Fibroblast of skin of left quadriceps (primary cell): Measurements from ENCODE around the gene CNTNAP2.
A peak's percentile ranks its signal among the peaks of the same experiment; 100 is the strongest.
"Not testable (repeated sequence)": the region's sequence is repeated elsewhere in the genome, so short reads cannot be mapped to it uniquely, and the experiment has no call there.

ENCODE experiments used
- DNase-seq, 2 experiments: peaks; one replicate each; pipeline ENCODE4 v3.0.0-alpha.2; 2013; ENCODE audit warnings: low read depth in 2 of 2

Gene CNTNAP2

DNA sequence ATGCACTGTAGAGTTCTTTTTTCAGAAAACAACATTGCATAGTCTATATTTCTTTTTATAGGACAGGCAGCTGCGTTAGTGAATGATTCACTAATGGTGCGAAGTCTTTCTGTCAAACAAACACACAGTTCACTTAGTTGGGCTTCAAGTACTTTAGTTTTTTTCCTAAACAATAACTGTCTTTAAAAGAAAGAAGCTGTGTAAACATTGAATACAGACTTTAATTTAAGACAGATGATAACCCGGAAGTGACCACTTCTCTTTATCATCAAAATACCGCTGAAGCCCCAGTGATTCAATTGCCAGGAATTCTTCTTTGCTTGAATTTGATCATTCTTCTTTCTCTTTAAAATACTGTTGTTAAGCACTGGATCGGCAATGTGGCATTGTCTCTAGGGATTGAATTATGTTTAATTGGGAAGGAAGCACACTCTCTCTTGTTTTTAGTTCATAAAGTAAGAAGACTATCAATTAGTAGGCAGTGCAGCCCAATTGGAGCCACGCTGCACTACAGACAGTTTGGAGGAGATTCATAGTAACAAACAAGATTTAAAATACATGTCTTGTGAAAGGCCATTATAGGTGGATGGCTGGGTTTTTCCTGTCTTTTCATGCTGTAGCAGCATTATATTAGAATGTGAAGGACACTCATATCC, 30.4 kb downstream of the CNTNAP2 start:
- peak; percentile 83 to 84 for DNase-seq

DNA sequence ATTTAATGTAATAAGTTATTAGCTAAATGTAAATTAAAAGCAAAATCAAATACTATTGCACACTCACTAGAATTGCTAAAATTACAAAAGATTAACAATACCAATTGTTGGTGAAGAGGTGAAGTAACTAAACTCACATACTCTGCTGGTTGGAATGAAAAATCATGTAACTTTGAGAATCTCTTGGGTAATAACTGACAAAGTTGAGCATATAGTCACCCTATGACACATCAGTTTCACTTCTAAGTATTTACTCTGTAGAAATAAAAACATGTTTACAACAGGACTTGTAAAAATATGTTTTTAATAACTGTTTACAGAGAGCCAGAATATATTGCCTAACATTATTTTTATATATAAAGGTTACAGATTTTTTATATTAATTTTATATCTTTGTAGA, 33.6 kb downstream of the CNTNAP2 start:
- DNase-seq = peak in 1 of 2 experiments; percentile 7

DNA sequence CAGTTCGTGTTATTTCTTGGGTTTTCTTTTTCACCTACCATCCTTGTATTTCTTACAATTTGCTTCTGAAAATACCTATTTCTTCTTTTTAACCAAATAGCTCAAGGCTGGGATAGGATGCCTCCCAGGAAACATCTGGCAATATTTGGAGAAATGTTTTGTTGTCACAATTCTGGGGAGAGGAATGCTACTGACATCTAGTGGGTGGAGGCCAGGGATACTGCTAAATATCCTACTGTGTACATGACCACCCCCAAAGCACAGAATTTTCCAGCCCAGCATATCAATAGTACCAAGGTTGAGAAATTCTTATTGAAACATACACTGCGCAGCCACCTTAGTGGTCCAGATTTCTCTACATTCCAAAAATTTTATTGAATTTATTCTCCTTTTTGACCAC, 55.5 kb downstream of the CNTNAP2 start:
- no peak for DNase-seq

DNA sequence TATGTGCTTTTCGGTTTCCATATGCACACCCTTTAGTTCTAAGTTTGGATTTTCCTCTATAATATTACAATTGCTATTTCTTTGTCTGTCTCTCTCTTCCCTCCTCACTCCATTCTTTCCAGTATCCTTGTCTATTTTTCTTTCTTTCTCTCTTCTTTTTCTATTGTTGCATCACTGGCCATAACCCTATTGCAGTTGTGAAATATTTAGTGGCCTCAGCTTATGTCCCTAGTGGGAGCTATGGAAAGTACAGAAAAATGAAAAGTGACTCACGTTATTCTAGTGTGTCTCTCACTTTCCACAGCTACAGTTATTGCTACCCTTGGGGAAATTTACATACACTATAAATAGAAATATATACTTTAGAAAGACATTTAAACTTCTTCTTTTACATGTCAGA, 59.1 kb downstream of the CNTNAP2 start:
- peak; percentile 6 to 13 for DNase-seq

DNA sequence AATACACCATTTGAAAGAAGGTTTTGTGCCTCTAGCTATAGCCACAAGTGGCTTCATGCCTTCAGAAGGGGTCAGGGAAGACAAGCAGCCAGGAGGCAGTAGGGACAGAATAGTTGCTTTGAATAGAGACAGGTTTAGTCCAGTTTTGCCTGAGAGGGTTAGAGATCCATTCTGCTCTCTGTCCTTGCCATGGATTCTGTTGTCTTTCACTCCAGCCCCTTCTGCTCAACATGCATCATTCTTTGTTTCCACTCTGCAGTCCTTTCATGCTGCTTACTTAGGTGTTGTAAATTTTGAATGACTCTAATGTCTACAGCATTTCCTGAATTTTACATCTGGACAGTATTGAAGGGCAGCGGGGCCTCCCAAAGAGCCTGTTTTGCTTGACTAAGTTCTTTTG, 60.3 kb downstream of the CNTNAP2 start:
- no peak for DNase-seq

DNA sequence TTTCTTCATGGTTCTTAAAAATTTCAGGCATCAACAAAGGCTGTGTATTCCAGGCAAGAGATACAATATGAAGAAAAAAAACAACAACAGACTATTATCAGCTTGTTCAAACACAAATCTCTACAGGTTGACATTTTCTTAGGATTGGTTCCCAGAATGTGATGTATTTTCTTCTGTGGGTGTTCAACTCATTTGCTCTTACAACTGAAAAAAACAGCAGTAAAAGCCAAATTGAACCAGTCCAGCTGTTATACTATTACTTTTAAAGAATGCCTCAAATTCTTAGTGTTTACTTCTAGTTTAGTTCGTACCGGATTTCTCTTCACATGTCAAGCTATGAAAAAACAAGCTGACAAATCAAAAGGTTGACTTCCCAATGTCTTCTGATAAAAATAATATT, 60.7 kb downstream of the CNTNAP2 start:
- DNase-seq = no peak

DNA sequence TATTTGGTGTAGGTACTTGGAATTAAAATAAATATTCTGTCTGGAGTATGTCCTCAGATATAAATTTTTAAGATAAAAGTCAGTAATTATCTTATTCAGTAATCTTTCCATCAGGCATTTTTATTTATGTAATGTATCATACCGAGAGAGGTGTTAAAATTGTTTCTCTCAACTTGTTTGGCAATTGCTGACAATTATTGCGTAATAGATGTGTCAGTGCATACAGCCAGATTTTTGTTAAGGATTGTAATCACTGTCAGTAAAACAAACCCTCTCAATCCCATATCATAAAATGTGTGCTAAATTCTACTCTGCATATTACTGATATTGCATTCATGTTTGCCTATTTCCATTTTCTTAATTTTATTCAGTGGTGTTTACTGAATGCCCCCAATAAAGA, 69.2 kb downstream of the CNTNAP2 start:
- DNase-seq = peak; percentile 17 to 26

DNA sequence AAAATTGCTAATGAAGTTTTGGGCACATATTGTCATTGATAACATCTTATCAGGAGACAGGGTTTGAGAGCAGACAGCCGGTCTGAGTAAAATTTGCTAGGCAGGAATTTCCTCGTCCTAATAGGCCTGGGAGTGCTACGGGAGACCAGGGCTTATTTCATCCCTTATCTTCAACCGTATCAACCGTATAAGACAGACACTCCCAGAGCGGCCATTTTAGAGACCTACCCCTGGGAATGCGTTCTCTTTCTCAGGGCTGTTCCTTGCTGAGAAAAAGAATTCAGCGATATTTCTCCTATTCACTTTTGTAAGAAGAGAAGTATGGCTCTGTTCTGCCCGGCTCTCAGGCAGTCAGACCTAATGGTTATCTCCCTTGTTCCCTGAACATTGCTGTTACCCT, 74.8 kb downstream of the CNTNAP2 start:
- DNase-seq = not testable (repeated sequence)

DNA sequence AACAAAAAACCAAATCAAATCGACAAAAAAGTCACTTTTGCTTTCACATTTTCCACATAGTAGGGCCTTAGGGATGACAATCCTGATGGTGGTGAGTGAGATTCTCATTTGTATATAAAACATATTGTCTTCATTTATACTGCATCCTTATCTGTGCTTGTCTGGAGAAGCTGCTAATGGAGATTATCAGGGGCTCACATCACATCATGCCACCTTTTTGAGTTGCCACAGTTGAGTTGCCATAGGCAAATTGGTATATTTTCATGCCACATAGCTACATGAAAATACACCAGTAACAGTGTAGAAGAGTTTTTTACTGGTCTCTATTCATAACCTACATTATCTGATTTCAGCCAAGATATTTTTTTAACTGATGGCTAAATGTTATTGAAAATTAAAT, 85.3 kb downstream of the CNTNAP2 start:
- DNase-seq = no peak

DNA sequence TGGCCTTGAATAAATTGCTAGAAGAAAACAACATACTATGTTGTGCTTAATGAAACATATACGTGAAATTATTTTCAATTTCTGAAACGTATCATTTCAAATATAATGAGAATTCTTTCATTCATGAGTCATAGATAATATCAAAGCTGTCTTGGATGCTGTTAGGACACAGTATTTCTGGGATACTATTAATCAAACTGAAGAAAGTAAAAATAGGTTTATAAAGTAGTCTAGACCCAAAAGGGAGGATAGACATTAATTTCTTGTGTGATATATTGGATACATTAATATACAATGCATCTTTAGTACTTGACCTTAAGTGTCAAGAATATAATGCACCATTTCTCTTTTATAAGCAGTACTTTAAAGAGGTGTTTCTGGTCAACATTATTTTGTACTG, 89.7 kb downstream of the CNTNAP2 start:
- DNase-seq = no peak

DNA sequence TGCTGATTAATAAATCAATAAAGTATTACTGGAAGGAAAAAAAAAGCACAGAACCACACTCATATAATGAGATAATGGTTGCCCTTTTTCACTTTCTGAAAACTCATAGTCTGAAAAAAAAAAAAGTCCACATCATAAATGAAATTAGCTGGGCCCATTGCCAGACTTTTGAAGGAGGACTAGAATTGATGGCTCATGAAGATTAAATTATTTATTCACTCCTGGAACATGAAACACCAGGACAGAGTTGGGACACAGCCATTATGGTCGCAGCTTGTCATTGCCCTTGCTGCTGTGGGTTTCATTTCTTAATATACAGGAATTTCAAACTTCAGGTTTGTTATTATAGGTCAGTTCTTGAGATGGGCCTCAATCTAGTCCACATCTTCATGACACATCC, 91.9 kb downstream of the CNTNAP2 start:
- DNase-seq = no peak

DNA sequence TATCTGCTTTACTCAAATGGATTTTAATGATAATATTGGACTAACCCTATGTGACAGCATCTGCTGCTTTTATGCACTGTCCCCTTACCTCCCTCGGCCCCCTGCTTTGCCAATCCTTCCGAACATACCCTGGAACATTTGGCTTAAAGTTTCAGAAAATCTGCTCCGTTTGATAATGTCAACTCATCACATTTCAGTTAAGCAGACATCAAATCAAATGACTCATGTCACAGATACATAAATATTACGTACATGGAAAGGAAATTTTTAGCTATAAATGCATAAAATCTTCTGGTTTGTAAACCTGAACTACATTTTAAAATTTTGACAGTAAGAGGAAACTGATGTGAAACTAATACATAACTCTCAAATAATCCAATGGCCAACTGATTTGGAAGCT, 98.2 kb downstream of the CNTNAP2 start:
- no peak for DNase-seq

DNA sequence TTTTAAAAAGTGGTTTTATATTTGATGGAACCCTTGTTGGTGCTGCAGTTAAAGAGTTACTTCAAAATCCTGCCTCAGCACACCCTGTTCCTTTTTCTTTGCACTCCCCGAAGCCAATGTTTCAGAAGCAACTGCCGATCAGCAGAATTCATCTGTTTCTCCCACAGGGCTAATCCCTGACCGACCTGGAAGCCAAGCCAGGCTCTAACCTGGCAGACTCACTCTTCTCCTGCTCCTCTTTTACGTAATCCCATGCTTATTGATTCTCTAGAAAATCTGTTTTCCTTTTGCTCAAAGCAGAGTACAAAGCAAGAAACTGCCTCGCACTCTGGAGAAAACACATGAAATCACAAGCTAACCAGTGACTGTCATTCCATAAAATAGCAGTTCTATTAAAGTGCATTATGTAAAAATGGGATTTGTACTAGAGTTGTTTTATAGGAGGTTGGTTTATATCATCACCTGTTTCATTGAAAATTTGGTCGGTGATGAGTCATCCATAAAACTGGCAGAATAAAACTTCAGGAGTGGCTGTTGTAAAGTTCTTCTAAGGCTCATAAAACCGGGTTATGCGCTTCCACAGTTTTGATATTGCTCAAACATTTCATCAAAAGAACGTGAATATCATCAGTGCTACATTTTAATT, 99.9 kb downstream of the CNTNAP2 start:
- DNase-seq = no peak

DNA sequence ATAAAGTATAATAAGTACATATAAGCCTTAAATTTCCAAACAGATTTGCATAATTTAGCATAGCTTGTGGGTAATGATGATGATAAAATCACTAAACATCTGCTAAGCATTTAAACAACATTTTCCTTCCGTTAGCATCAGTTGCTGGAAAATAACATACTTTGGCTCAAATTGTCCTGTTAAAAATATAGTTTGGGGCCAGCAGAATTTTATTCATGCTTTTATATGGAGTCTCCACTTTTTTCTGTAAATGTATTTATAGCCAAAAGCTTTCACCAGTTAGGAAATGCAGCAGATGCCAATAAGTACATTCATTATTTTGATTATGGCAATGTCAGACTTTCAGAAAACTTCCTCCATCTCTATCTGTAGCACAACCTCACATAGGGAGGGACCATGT, 107.2 kb downstream of the CNTNAP2 start:
- no peak for DNase-seq

DNA sequence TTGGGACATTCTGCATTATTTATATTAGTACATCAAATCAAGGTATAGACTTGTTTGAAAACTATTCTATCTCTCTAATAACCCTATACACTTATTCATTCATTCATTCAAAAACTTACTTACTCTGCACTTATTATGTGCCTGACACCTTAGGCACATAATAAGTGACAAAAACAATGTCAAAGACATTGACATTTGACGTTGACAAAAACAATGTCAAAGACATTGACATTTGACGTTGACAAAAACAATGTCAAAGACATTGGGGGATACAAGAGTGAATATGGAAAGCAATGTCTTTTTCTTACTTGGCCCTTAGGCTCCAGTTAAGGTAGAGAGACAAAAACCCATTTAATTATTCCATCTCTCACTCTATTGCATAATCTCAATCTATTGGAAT, 116.0 kb downstream of the CNTNAP2 start:
- no peak for DNase-seq

DNA sequence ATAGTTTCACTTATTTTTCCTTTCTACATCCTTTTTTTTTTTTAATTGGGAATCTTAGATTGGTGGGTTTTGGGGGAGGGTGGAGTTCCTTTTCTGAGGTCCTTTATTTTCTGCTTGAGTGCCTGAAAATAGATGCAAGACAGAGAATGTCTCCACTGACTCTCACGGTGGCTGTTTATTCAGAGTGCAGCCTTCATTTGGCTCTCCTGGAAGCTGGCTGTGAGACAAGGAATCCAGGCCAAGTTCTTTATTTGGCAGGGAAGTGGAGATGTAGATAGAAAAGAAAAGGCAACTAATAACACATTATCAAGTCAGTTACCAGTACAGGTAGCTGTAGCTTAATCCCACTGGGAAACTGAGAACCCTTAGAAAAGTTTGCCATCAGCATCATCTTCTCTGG, 118.6 kb downstream of the CNTNAP2 start:
- no peak for DNase-seq

DNA sequence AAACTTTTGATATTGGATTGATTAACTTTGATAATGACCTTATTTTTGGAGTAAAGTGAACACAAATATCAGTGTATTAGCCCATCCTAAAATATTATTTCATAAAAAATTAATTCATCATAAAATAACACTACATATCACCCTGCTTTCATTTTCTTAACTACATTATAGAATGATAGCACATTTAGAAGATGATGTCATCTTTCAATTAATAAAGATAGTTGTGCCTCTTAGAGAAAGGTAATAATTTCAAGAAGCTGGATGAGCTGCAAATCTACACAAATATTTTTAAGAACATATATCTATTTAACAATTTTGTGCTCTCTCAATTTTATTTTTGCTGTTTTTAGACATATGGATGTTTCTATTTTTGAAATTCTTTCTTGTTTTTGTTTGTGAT, 126.1 kb downstream of the CNTNAP2 start:
- no peak for DNase-seq

DNA sequence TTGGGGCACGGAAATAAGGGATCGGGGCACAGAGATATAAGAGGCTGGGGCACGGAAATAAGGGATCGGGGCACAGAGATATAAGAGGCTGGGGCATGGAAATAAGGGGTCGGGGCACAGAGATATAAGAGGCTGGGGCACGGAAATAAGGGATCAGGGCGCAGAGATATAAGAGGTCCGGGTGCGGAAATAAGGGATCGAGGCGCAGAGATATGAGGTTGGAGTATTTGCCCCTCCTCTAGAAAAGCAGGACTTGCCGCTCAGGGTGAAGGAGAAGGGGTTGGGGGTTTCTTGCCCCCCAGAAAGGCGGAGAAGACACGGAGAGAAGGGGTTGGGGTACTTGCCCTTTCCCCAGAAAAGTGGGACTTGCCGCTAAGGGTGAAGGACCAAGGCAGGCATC, 131.4 kb downstream of the CNTNAP2 start:
- not testable (repeated sequence) for DNase-seq

DNA sequence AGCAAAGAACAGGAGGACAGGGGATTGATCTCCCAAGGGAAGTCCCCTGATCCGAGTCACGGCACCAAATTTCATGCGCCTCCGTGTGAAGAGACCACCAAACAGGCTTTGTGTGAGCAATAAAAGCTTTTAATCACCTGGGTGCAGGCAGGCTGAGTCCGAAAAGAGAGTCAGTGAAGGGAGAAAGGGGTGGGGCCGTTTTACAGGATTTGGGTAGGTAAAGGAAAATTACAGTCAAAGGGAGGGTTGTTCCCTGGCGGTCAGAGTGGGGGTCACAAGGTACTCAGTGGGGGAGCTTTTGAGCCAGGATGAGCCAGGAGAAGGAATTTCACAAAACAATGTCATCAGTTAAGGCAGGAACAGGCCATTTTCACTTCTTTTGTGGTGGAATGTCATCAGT, 132.1 kb downstream of the CNTNAP2 start:
- DNase-seq = not testable (repeated sequence)

DNA sequence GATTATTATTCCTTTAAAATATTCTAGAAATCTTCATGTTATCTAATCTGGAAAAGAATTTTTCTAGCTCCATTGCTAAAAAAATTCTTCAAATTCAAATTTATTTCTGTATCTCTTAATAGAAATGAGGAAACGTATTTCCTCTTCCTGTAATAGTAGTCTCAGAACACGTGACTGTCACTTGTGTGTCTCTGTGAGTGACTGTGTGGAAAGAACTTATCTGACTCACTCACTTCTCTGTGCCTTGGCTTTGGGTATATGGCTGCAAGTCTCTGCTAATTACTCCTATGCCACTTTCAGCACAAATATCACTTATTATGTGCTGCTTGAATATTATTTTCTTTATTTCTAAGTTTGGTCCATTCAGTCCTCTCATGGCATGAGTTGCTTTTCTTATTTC, 132.7 kb downstream of the CNTNAP2 start:
- no peak for DNase-seq

DNA sequence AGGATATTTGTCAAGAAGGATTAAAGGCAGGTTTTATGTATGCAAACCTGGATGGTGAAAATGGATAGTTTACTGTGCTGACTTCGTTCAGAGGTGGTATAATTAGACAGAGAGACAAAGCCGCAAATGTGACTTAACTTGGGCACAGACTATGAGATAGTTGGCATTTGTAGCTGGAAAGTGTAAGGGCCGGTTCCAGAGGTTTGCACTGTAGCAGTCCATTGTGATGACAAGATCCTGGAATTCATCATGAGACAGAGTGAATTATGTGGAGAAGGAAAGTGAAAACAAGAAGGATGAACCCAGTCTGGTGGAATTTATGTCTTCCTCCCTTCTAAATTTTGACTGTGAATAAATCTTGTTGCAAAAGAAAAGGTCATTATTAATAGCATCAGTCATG, 139.0 kb downstream of the CNTNAP2 start:
- no peak for DNase-seq

DNA sequence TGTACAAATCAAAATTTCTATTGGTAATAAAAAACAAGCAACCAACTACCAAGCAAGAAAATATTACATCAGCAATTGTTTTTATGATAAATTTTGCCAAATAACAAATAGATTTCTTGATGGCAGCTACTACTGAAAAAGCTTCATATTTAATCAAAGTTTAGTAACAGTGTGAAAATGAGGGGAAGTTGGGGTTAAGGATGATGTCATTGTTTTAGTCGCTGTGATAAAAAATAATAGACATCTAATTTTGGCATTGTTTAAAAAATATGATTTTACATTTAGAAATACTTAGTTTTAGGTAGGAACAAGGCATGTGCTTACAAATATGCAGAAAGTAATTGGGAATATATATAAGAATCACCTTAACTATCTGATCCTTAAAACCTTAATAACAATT, 145.9 kb downstream of the CNTNAP2 start:
- no peak for DNase-seq

DNA sequence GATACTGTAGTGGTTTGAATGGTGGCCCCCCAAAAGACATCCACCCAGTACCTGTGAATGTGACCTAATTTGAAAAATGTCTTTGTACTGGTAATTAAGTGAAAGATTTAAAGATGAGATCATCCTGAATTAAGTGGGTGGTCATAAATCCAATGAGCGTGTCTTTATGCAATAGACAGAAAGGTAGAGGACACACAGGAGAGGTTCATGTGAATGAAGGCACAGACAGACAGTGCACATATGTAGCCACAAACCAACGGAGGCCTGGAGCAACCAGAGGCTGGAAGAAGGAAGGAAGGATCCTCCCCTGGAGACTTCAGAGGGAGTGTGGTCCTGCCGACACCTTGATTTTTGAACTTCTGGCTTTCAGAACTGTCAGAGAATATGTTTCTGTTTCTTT, 160.3 kb downstream of the CNTNAP2 start:
- DNase-seq = no peak

DNA sequence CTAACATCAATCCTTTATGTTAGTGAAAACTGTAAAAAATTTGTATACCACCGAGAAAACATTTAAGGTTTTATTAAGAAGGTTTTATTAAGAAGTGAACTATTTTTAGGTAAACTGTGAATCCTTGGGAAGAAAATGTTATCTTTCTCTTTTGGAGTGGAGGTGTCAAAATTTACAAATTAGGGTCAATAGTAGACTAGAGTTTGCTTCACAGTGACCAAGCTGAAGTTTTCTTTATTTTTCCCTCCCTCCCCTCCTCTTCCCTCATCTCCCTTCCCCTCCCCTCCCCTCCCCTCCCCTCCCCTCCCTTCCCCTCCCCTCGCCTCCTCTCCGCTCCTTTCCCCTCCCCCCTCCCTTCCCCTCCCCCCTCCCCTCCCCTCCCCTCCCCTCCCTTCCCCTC, 168.8 kb downstream of the CNTNAP2 start:
- no peak for DNase-seq
